Esophagus squamous epithelium (tissue), 4 donors: Measurements from ENCODE around the gene MPPED2.

ENCODE experiments used
- CTCF ChIP-seq, 6 experiments: fragments of 450-650 bp in 4 of 6; fragments of 200-600 bp in 2 of 6; sonication (generic) in 2 of 6; IDR thresholded peaks; one replicate each; pipeline ENCODE4 v1.5.1; 2016 to 2019; ENCODE audit warnings: antibody characterized with exemption in 6 of 6, mild to moderate bottlenecking in 4 of 6, moderate library complexity in 4 of 6
- POLR2A ChIP-seq, 4 donors: fragments of 450-650 bp; IDR thresholded peaks; one replicate each; pipeline ENCODE4 v1.6.1; 2017; ENCODE audit warnings: antibody characterized with exemption in 4 of 4, mild to moderate bottlenecking in 4 of 4, moderate library complexity in 3 of 4

GRCh38 chr11:30471244-30471643 is 114.9 kb downstream of the MPPED2 start:
- TF ChIP-seq CTCF (IDR thresholded peaks at IDR 0.05) (no peak), POLR2A (IDR thresholded peaks at IDR 0.05) (no peak)
